Ascending aorta (tissue), 2 donors: ENCODE measurements around the gene TMEM150B. TPM values are rescaled to one million over a fixed set of nuclear protein-coding genes. Genes with fewer than 3 reads are reported as not detected.

Source experiments
- DNase-seq, 2 donors: peaks; one replicate each; pipeline ENCODE4 v3.0.0-alpha.2; 2019; ENCODE audit warnings: low spot score in 2 of 2
- H3K27ac ChIP-seq, 2 donors: fragments of 200-600 bp; sonication (generic); one replicate each; pipeline ENCODE4 v1.5.1; 2016 to 2017; ENCODE audit warnings: mild to moderate bottlenecking in 1 of 2
- H3K27me3 ChIP-seq: fragments of 200-600 bp; sonication (generic); one replicate; pipeline ENCODE4 v1.5.1; 2017
- H3K36me3 ChIP-seq, 2 donors: fragments of 200-600 bp; sonication (generic); one replicate each; pipeline ENCODE4 v1.5.1; 2016
- H3K4me1 ChIP-seq, 2 donors: fragments of 200-600 bp; sonication (generic); one replicate each; pipeline ENCODE4 v1.5.1; 2016 to 2017; ENCODE audit warnings: mild to moderate bottlenecking in 1 of 2
- H3K4me3 ChIP-seq, 2 donors: fragments of 200-600 bp; sonication (generic); one replicate each; pipeline ENCODE4 v1.5.1; 2016 to 2017; ENCODE audit warnings: mild to moderate bottlenecking in 1 of 2
- H3K9me3 ChIP-seq, 2 donors: fragments of 200-600 bp; sonication (generic); one replicate each; pipeline ENCODE4 v1.5.1; 2016
- intact Hi-C: fragments of 100-400 bp; cut with DNase I; formaldehyde crosslinking; loops from one replicate; pipeline ENCODE4 v1.15.1; 2023
- total RNA-seq: library from RNA; depleted of rRNA; stranded (reverse); fragments of >200 nt; gene quantifications from one replicate; pipeline ENCODE4 v1.1.0, GENCODE V29; 2016
- TF ChIP-seq, protein P1 (sequence below), 3 experiments: fragments of 200-600 bp in 2 of 3; fragments of 450-650 bp in 1 of 3; sonication (generic) in 2 of 3; IDR thresholded peaks; one replicate each; pipeline ENCODE4 v1.5.1; 2016 to 2019; ENCODE audit warnings: antibody characterized with exemption in 3 of 3, mild to moderate bottlenecking in 1 of 3, moderate library complexity in 1 of 3

Gene TMEM150B
- total RNA-seq, 1 donor from 2014 or later: not detected

GRCh38 chr19:55322204-55322885 is 2.8 kb downstream of the TMEM150B start:
- no peak overlapping the region for H3K27ac ChIP-seq
- no peak for DNase-seq
- no peak overlapping the region for H3K4me3 ChIP-seq
- no peaks in the 10 kb centered on the region for H3K9me3 ChIP-seq
- H3K36me3 ChIP-seq: no peaks in the 10 kb centered on the region
- intact Hi-C loops: no loop called here
- H3K27me3 ChIP-seq: no peaks in the 10 kb centered on the region
- TF ChIP-seq, protein P1, sequence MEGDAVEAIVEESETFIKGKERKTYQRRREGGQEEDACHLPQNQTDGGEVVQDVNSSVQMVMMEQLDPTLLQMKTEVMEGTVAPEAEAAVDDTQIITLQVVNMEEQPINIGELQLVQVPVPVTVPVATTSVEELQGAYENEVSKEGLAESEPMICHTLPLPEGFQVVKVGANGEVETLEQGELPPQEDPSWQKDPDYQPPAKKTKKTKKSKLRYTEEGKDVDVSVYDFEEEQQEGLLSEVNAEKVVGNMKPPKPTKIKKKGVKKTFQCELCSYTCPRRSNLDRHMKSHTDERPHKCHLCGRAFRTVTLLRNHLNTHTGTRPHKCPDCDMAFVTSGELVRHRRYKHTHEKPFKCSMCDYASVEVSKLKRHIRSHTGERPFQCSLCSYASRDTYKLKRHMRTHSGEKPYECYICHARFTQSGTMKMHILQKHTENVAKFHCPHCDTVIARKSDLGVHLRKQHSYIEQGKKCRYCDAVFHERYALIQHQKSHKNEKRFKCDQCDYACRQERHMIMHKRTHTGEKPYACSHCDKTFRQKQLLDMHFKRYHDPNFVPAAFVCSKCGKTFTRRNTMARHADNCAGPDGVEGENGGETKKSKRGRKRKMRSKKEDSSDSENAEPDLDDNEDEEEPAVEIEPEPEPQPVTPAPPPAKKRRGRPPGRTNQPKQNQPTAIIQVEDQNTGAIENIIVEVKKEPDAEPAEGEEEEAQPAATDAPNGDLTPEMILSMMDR (IDR thresholded peaks at IDR 0.05): no peak
- no peaks in the 10 kb centered on the region for H3K4me1 ChIP-seq

DNA sequence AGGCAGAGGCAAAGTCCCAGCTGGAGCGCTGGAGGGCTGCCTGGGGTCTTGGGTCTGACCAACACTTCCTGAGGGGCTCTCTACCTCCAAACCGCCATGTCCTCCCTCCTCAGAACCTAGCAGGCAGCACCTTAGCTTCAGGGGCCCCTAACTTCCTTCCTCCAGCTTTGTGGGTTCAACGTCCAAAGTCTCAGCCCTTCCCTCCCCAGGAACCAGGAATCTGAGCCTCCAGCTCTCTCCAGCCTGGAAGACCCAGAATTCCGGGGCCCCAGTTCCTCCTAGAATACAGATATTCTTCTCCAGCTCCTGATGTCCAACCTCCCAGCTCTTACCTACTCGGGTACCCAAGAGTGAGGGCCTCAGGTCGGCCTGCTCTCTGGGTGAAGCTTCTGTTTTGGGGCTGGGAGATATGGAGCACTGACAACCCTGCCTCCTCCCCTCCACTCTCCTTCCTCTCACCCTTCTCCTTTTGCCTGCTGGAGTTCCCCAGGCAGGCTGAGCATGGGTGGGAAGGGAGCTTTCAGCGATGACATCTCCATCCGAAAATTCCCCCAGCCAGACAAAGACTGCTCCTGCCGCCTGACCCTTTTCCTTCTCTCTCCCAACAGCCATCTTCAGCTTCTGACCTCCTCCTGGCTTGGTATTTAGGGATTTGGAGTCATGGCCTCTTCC is 3.5 kb downstream of the TMEM150B start:
- TF ChIP-seq, protein P1 (IDR thresholded peaks at IDR 0.05): no peak
- Histone ChIP-seq H3K27me3 (no peaks in the 10 kb centered on the region), H3K9me3 (no peaks in the 10 kb centered on the region), H3K4me3 (no peak overlapping the region), H3K36me3 (no peaks in the 10 kb centered on the region), H3K4me1 (no peaks in the 10 kb centered on the region), H3K27ac (no peak overlapping the region)
- no peak for DNase-seq
- intact Hi-C loops: no loop called here

GRCh38 chr19:55320844-55321419 is 4.2 kb downstream of the TMEM150B start:
- H3K9me3 ChIP-seq: no peaks in the 10 kb centered on the region
- DNase-seq: no peak
- TF ChIP-seq, protein P1 (IDR thresholded peaks at IDR 0.05): no peak
- no peaks in the 10 kb centered on the region for H3K27me3 ChIP-seq
- no peak overlapping the region for H3K27ac ChIP-seq
- H3K36me3 ChIP-seq: no peaks in the 10 kb centered on the region
- H3K4me3 ChIP-seq: no peak overlapping the region
- intact Hi-C loops: no loop called here
- H3K4me1 ChIP-seq: no peaks in the 10 kb centered on the region

DNA sequence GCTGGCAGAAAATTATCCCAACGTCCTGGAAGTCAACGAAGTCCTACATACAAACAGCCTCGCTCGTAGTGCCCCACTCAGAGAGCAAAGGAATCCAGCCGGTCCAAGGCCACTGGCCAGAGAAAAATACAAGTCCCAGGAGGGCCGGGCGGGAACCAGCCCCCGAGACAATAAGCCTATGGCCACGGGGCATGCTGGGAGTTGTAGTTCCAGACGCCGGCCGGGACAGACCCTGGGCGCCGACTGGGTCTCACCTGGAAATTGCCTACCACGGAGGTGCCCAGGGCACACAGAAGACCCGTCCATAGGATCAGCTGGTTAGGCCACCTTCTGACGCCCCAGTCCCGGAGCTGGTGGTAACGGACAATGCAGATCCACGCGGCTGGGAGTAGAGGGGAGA is 5.4 kb downstream of the TMEM150B start:
- no peak overlapping the region for H3K27ac ChIP-seq
- H3K4me1 ChIP-seq: no peaks in the 10 kb centered on the region
- intact Hi-C loops: no loop called here
- H3K27me3 ChIP-seq: no peaks in the 10 kb centered on the region
- TF ChIP-seq, protein P1 (IDR thresholded peaks at IDR 0.05): no peak
- no peaks in the 10 kb centered on the region for H3K9me3 ChIP-seq
- no peak for DNase-seq
- no peaks in the 10 kb centered on the region for H3K36me3 ChIP-seq
- H3K4me3 ChIP-seq: no peak overlapping the region

DNA sequence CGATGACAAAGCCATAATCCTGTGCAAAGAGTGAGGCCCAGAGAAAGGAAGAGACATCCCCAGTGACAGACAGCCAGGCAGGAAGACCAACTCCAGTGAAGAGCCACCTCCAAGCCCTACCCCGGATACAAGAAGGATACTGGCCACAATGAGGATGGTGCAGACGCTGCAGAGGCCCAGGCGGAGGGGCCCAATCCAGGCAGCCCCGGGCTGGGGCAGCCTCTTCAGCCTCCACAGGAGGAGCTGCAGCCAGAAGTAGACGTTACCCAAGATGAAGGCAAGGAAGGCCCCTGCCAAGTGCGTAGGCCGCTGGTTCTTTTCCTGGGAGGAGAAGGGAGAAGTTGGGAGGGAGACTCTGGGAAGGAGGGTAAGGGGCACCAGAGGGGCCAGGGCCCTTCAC is 8.5 kb downstream of the TMEM150B start:
- H3K4me3 ChIP-seq: no peak overlapping the region
- H3K27ac ChIP-seq: no peak overlapping the region
- TF ChIP-seq, protein P1 (IDR thresholded peaks at IDR 0.05): no peak
- no peak for DNase-seq
- no peaks in the 10 kb centered on the region for H3K36me3 ChIP-seq
- no peaks in the 10 kb centered on the region for H3K9me3 ChIP-seq
- no peaks in the 10 kb centered on the region for H3K4me1 ChIP-seq
- intact Hi-C loops: no loop called here
- no peaks in the 10 kb centered on the region for H3K27me3 ChIP-seq
